ENCODE measurements around the gene CAMTA1.

CAMTA1 gene

GRCh38 chr1:7491109-7491817, 706.0 kb downstream of the CAMTA1 start:
- DNase-seq = peak; percentile 99

GRCh38 chr1:7491818-7492173, 706.5 kb downstream of the CAMTA1 start:
- DNase-seq = peak; percentile 99

- peak; percentile 4 for DNase-seq
Measured at GRCh38 chr1:7493711-7494454, 708.6 kb downstream of the CAMTA1 start.

- no peak for DNase-seq
Measured at GRCh38 chr1:7495962-7496361, 710.7 kb downstream of the CAMTA1 start.

- no peak for DNase-seq
Measured at GRCh38 chr1:7497107-7497637, 711.9 kb downstream of the CAMTA1 start.

GRCh38 chr1:7500381-7501083, 715.3 kb downstream of the CAMTA1 start:
- no peak for DNase-seq

GRCh38 chr1:7501084-7501491, 715.8 kb downstream of the CAMTA1 start:
- no peak for DNase-seq

GRCh38 chr1:7501723-7502603, 716.7 kb downstream of the CAMTA1 start:
- no peak for DNase-seq

- no peak for DNase-seq
Measured at GRCh38 chr1:7503691-7504437, 718.6 kb downstream of the CAMTA1 start.

GRCh38 chr1:7504438-7504720, 719.1 kb downstream of the CAMTA1 start:
- no peak for DNase-seq

- DNase-seq = no peak
Measured at GRCh38 chr1:7505094-7505770, 720.0 kb downstream of the CAMTA1 start.

GRCh38 chr1:7505771-7506453, 720.7 kb downstream of the CAMTA1 start:
- DNase-seq = no peak

GRCh38 chr1:7506454-7507284, 721.4 kb downstream of the CAMTA1 start:
- DNase-seq = no peak

GRCh38 chr1:7507285-7508019, 722.2 kb downstream of the CAMTA1 start:
- no peak for DNase-seq

GRCh38 chr1:7508052-7508933, 723.0 kb downstream of the CAMTA1 start:
- no peak for DNase-seq

- no peak for DNase-seq
Measured at GRCh38 chr1:7508934-7509519, 723.8 kb downstream of the CAMTA1 start.

GRCh38 chr1:7509598-7509997, 724.3 kb downstream of the CAMTA1 start:
- DNase-seq = no peak
